ENCODE measurements around the gene REC8. TPM values are rescaled to one million over a fixed set of nuclear protein-coding genes. Genes with fewer than 3 reads are reported as not detected.

Gene REC8
- total and polyA plus RNA-seq, 2 of the 13 experiments (the other 11 are each of a cell fraction or from before 2014, with no cell fraction given) = 3.4 to 14.7 TPM

GRCh38 chr14:24213866-24214662 is 42.2 kb downstream of the REC8 start (continued):
- no peak for TF ChIP-seq ZNF513 (CRISPR knock-in tag; conservative IDR thresholded peaks at IDR 0.05)
- TF ChIP-seq ZNF33B (CRISPR knock-in tag; IDR thresholded peaks at IDR 0.05) = no peak
- no peak for TF ChIP-seq ZSCAN21 (CRISPR knock-in tag; IDR thresholded peaks at IDR 0.05; ENCODE audit: borderline replicate concordance)
- TF ChIP-seq RARA (CRISPR knock-in tag; IDR thresholded peaks at IDR 0.05) = no peak
- no peak for TF ChIP-seq ZNF891 (CRISPR knock-in tag; IDR thresholded peaks at IDR 0.05)
- no peak for TF ChIP-seq ZNF773 (CRISPR knock-in tag; IDR thresholded peaks at IDR 0.05; ENCODE audit: borderline replicate concordance)
- no peak for TF ChIP-seq LBX2 (CRISPR knock-in tag; IDR thresholded peaks at IDR 0.05; ENCODE audit: borderline replicate concordance)
- no peak for TF ChIP-seq THAP11 (CRISPR knock-in tag; IDR thresholded peaks at IDR 0.05)
- TF ChIP-seq EP300 (IDR thresholded peaks at IDR 0.05; ENCODE audit: low read depth in 2 of 2, low read length in 2 of 2) = no peak
- TF ChIP-seq EP300 (CRISPR knock-in tag; IDR thresholded peaks at IDR 0.05; ENCODE audit: borderline replicate concordance) = peak; percentile 38
- TF ChIP-seq ZNF75D (CRISPR knock-in tag; IDR thresholded peaks at IDR 0.05; ENCODE audit: borderline replicate concordance) = peak; percentile 85; the same call in 1 of the 2 replicates
- TF ChIP-seq ETV6 (CRISPR knock-in tag; conservative IDR thresholded peaks at IDR 0.05) = no peak
- no peak for TF ChIP-seq XBP1 (CRISPR knock-in tag; IDR thresholded peaks at IDR 0.05)
- no peak for TF ChIP-seq CENPX (CRISPR knock-in tag; IDR thresholded peaks at IDR 0.05)
- no peak for TF ChIP-seq SCMH1 (CRISPR knock-in tag; IDR thresholded peaks at IDR 0.05; ENCODE audit: borderline replicate concordance)
- no peak for TF ChIP-seq ZNF772 (CRISPR knock-in tag; IDR thresholded peaks at IDR 0.05)
- no peak for TF ChIP-seq ZKSCAN8 (CRISPR knock-in tag; IDR thresholded peaks at IDR 0.05; ENCODE audit: borderline replicate concordance)
- TF ChIP-seq MIXL1 (CRISPR knock-in tag; IDR thresholded peaks at IDR 0.05) = 0 out of 2 replicates have a peak, but pooled peaks have one; percentile 9
- TF ChIP-seq ZNF451 (CRISPR knock-in tag; IDR thresholded peaks at IDR 0.05) = no peak
- TF ChIP-seq GATA4 (IDR thresholded peaks at IDR 0.05; ENCODE audit: borderline replicate concordance, low read depth) = no peak
- TF ChIP-seq ATRX (CRISPR knock-in tag; IDR thresholded peaks at IDR 0.05; ENCODE audit: borderline replicate concordance) = 0 out of 2 replicates have a peak, but pooled peaks have one; percentile 84
- no peak for TF ChIP-seq ZNF780A (CRISPR knock-in tag; IDR thresholded peaks at IDR 0.05)
- TF ChIP-seq ZNF256 (CRISPR knock-in tag; conservative IDR thresholded peaks at IDR 0.05) = no peak; the same call in 1 of the 2 replicates
- TF ChIP-seq, protein P1, sequence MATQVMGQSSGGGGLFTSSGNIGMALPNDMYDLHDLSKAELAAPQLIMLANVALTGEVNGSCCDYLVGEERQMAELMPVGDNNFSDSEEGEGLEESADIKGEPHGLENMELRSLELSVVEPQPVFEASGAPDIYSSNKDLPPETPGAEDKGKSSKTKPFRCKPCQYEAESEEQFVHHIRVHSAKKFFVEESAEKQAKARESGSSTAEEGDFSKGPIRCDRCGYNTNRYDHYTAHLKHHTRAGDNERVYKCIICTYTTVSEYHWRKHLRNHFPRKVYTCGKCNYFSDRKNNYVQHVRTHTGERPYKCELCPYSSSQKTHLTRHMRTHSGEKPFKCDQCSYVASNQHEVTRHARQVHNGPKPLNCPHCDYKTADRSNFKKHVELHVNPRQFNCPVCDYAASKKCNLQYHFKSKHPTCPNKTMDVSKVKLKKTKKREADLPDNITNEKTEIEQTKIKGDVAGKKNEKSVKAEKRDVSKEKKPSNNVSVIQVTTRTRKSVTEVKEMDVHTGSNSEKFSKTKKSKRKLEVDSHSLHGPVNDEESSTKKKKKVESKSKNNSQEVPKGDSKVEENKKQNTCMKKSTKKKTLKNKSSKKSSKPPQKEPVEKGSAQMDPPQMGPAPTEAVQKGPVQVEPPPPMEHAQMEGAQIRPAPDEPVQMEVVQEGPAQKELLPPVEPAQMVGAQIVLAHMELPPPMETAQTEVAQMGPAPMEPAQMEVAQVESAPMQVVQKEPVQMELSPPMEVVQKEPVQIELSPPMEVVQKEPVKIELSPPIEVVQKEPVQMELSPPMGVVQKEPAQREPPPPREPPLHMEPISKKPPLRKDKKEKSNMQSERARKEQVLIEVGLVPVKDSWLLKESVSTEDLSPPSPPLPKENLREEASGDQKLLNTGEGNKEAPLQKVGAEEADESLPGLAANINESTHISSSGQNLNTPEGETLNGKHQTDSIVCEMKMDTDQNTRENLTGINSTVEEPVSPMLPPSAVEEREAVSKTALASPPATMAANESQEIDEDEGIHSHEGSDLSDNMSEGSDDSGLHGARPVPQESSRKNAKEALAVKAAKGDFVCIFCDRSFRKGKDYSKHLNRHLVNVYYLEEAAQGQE (IDR thresholded peaks at IDR 0.05; ENCODE audit: borderline replicate concordance in 1 of 2, low read depth in 1 of 2, low read length in 2 of 2) = no peak
- TF ChIP-seq ZNF674 (CRISPR knock-in tag; IDR thresholded peaks at IDR 0.05; ENCODE audit: low read depth) = no peak
- no peak; the same call in 1 of the 2 replicates for TF ChIP-seq GFI1 (CRISPR knock-in tag; IDR thresholded peaks at IDR 0.05; ENCODE audit: borderline replicate concordance)

Data from HepG2 (cell line).